Kidney glomerular epithelial cell (primary cell): ENCODE measurements around the gene PDE8B.
"Not testable (repeated sequence)": the region's sequence is repeated elsewhere in the genome, so short reads cannot be mapped to it uniquely, and the experiment has no call there.

Experiments
- DNase-seq: peaks from one replicate; lab custom pipeline; 2025; lab: John Stamatoyannopoulos, UW

PDE8B gene

GRCh38 chr5:77449277-77449676, 238.8 kb downstream of the PDE8B start:
- DNase-seq = no peak

- no peak for DNase-seq
These were observed 239.5 kb downstream of the PDE8B start for GRCh38 chr5:77449981-77450380.

- no peak for DNase-seq
These were observed 241.9 kb downstream of the PDE8B start for GRCh38 chr5:77452351-77452750.

GRCh38 chr5:77454123-77454522, 243.6 kb downstream of the PDE8B start:
- no peak for DNase-seq

- no peak for DNase-seq
These were observed 250.8 kb downstream of the PDE8B start for GRCh38 chr5:77461287-77461686.

GRCh38 chr5:77463905-77464304, 253.4 kb downstream of the PDE8B start:
- no peak for DNase-seq

GRCh38 chr5:77468875-77469274, 258.4 kb downstream of the PDE8B start:
- not testable (repeated sequence) for DNase-seq

- DNase-seq = not testable (repeated sequence)
These were observed 264.6 kb downstream of the PDE8B start for GRCh38 chr5:77475041-77475440.
